ENCODE results near the gene ARHGAP29. TPM values are rescaled to one million over a fixed set of nuclear protein-coding genes. Genes with fewer than 3 reads are reported as not detected.

ARHGAP29 gene
- total and polyA plus RNA-seq, 2 experiments from 2014 or later: 7.4 to 8.1 TPM

- no peaks in the 10 kb centered on the region for H3K36me3 ChIP-seq
- no peak overlapping the region for H3K4me3 ChIP-seq
- no peak for TF ChIP-seq CTCF (IDR thresholded peaks at IDR 0.05; ENCODE audit: low read depth, low read length)
These were observed 46.1 kb upstream of the ARHGAP29 start for GRCh38 chr1:94283462-94283861.

GRCh38 chr1:94282143-94282711 is 44.8 kb upstream of the ARHGAP29 start:
- H3K36me3 ChIP-seq: no peaks in the 10 kb centered on the region
- no peaks in the 10 kb centered on the region for H3K9me3 ChIP-seq (ENCODE audit: low read depth)
- H3K27ac ChIP-seq: peak overlapping the region; percentile 24
- DNase-seq (ENCODE audit: low read depth in 1 of 2, low spot score in 1 of 2): no peak
- no peak overlapping the region for H3K4me3 ChIP-seq
- H3K4me1 ChIP-seq (ENCODE audit: low read depth): peaks cover 12% of the 10 kb centered on the region
- TF ChIP-seq CTCF (IDR thresholded peaks at IDR 0.05; ENCODE audit: low read depth, low read length): no peak
- H3K27me3 ChIP-seq: no peaks in the 10 kb centered on the region

More at GRCh38 chr1:94283462-94283861, 46.1 kb upstream of the ARHGAP29 start:
- DNase-seq (ENCODE audit: low read depth in 1 of 2, low spot score in 1 of 2): no peak
- peaks cover 12% of the 10 kb centered on the region for H3K4me1 ChIP-seq (ENCODE audit: low read depth)
- no peaks in the 10 kb centered on the region for H3K27me3 ChIP-seq
- H3K9me3 ChIP-seq (ENCODE audit: low read depth): no peaks in the 10 kb centered on the region
- no peak overlapping the region for H3K27ac ChIP-seq

GRCh38 chr1:94281361-94282142 is 44.2 kb upstream of the ARHGAP29 start:
- Histone ChIP-seq H3K4me3 (no peak overlapping the region), H3K4me1 (ENCODE audit: low read depth) (peaks cover 12% of the 10 kb centered on the region), H3K27me3 (no peaks in the 10 kb centered on the region), H3K27ac (peak overlapping the region; percentile 72), H3K9me3 (ENCODE audit: low read depth) (no peaks in the 10 kb centered on the region), H3K36me3 (no peaks in the 10 kb centered on the region)
- no peak for TF ChIP-seq CTCF (IDR thresholded peaks at IDR 0.05; ENCODE audit: low read depth, low read length)
- peak; percentile 42 to 53 for DNase-seq (ENCODE audit: low read depth in 1 of 2, low spot score in 1 of 2)

- Histone ChIP-seq H3K4me3 (no peak overlapping the region), H3K27me3 (no peaks in the 10 kb centered on the region), H3K4me1 (ENCODE audit: low read depth) (peaks cover 12% of the 10 kb centered on the region), H3K27ac (no peak overlapping the region), H3K9me3 (ENCODE audit: low read depth) (no peaks in the 10 kb centered on the region), H3K36me3 (no peaks in the 10 kb centered on the region)
- TF ChIP-seq CTCF (IDR thresholded peaks at IDR 0.05; ENCODE audit: low read depth, low read length): no peak
- DNase-seq (ENCODE audit: low read depth in 1 of 2, low spot score in 1 of 2): no peak
These were observed 43.2 kb upstream of the ARHGAP29 start for GRCh38 chr1:94280541-94280940.

GRCh38 chr1:94279462-94279861 is 42.1 kb upstream of the ARHGAP29 start:
- TF ChIP-seq CTCF (IDR thresholded peaks at IDR 0.05; ENCODE audit: low read depth, low read length): no peak
- Histone ChIP-seq H3K36me3 (no peaks in the 10 kb centered on the region), H3K4me1 (ENCODE audit: low read depth) (peaks cover 12% of the 10 kb centered on the region), H3K27ac (no peak overlapping the region), H3K27me3 (no peaks in the 10 kb centered on the region), H3K4me3 (no peak overlapping the region), H3K9me3 (ENCODE audit: low read depth) (no peaks in the 10 kb centered on the region)
- no peak for DNase-seq (ENCODE audit: low read depth in 1 of 2, low spot score in 1 of 2)
